Fibroblast of skin of right biceps (primary cell): ENCODE results near the gene TMX3.

ENCODE experiments used
- DNase-seq: peaks from one replicate; pipeline ENCODE4 v3.0.0-alpha.2; 2013

Gene TMX3

DNA sequence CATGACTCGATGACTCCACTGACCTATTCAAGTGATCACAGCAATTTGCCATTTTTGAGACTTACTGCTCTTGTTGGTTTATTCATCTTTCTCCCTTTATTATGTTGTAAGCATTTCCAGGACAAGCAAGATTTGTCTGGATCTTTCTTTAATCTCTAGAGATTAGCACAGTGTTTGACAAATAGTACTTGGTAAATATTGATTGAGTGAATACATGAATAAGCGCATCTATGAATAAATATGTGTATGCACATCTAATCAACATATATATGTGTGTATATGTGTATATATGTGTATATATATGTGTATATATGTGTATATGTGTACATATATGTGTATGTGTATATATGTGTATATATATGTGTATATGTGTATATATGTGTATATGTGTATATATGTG, 7.3 kb downstream of the TMX3 start:
- no peak for DNase-seq

DNA sequence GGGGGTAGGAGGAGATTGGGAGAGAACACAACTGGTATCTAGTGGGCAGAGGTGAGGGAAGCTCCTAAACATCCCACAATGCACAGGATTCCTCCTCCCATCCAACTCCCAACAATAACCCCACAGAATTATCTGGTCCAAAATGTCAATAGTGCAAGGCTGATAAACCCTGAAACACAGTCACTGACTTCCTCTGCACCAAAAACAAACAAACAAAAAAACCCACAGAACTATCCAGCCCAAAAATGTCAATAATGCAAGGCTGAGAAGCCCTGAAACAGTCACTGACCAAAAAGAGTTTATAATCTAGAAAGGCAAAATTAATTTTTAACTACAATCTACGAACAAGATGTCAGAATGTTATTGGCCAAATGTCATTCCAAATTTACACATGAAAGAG, 9.8 kb downstream of the TMX3 start:
- DNase-seq = no peak

DNA sequence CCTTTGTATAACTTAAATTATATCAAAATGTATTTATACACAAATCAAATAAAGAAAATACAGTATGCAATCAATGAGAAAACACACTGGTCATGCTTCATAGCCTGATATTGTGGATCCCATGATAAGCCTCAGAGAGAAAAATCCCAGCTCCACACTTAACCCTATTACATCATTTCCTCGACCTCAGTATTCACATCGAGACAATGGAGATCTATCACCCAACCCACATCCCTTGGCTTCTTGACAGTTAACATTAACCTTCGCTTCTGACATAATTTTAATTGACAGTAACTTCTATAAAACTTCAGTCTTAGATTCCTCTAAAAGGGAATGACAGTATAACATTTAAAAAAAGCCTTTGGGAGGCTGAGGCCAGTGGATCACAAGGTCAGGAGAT, 11.6 kb downstream of the TMX3 start:
- no peak for DNase-seq

DNA sequence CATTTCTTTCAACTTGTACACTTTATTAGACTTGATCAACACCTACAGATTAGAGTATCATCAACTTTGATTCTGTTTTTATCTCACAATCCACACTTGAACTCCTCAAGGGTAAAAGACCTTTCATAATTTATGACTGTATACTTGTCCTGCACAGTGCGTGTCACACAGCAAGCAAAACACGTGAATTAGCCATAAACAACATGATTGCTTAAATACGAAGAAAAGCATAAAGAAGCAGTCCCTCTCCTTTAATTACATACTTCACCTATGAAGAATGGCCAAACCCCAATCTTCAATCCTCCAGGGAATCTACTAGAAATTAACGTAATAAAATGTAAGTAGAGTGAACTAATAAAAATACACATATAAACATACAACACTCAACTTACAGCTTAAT, 13.6 kb downstream of the TMX3 start:
- DNase-seq = no peak

DNA sequence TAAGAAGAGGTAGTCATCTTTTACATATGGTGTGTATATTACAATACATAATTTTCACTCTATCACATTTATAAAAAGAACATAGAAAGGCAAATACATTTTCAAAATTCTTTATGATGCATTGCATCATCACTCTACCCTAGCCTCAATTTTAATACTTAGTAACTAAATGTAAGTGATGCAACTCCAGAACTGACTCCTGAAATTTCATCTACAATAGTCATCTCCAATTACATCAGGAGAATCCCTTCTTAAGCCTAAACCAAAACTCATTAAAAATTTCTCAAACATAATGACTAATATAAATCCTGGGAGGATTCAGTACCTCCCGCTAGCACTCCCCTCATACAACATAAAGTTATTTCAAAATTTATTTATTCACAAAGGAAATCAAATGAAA, 15.9 kb downstream of the TMX3 start:
- DNase-seq = peak; percentile 62

DNA sequence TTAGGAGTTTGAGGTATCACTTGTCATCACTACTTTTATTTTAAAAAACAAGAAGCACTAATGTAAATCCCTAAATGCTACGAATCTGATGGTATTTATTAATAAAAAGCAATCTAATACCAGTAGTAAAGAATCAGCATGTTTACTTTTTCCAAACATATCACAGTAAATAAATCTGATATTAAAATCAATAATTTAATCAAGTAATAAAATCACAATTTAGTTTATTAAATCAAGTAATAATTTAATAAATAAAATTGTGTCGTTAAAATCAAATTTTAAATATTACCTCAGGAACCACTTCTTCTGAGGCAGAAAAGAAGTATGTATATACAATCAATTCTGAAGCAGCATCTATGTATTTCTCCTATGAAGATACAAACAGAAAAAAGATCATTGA, 18.0 kb downstream of the TMX3 start:
- no peak for DNase-seq

DNA sequence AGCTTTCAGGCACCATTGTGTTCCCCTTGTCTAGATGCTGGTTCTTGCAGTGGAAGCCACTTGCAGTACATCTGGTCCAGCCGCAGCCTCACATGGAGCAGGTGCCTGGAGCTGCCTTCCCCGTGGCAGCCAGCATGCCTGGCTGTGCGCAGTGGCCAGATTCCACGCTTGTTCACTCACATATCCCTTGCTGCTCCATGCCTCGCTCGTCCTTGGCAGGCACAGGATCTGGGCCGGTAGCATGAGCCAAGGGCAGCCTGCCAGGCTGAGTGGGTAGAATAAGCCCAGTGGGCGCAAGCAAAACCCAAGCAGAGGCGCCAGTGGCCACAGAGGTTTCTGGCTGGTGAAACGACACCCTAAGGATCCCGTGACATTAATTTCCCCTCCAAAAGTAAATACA, 20.6 kb downstream of the TMX3 start:
- no peak for DNase-seq

DNA sequence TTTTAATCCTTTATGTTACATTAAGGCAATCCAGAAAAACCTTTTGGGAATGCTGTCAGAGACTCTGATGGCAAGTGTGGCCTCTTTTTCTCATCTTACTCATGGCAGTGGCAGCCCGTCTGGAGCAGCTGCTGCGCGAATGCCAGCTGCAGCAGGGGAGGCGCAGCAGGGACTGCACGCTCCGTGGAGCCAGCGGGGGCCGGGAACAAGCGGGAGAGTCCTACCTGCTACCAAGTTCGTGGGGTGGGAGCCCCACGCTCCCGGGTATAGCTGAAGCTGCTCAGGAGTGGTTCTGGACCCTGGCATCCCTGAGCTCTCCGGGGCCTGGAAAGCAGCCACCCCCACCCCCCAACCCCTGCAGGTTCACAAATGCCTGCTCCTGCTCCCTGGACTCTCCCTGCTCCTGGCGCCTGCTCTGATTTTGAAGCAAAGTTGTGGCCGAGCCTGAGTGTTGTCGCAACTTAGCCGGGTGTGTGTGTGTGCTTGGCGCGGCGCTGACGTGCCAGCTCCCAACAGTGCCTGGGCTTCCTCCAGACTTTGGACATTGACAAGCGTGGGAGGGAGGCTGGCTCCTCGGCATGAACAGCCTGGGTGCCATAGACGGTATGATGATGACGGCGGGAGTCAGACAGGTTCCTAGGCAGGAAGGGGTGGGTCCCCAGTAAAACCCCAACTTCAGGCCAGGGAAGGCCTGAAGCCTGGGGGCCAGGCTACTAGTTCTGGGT, 21.7 kb downstream of the TMX3 start:
- no peak for DNase-seq

DNA sequence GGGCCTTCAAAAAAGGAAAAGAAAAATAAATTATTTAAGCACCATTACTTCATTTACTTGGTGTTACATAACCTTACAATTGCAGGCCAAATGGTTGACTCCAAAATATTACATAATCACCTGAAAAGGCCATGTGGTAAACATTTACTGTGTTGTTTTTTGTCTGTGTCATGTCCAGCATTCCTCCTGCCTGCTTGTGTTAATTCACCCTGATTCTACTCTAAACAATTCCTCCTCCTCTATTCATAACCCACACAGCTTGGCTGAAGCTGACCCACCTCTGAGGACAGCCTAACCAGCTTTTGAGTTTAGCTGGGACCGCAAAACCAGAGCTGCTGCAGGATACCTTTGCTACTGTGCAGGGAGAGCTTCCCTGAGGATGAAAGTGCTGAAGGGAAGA, 35.4 kb downstream of the TMX3 start:
- no peak for DNase-seq

DNA sequence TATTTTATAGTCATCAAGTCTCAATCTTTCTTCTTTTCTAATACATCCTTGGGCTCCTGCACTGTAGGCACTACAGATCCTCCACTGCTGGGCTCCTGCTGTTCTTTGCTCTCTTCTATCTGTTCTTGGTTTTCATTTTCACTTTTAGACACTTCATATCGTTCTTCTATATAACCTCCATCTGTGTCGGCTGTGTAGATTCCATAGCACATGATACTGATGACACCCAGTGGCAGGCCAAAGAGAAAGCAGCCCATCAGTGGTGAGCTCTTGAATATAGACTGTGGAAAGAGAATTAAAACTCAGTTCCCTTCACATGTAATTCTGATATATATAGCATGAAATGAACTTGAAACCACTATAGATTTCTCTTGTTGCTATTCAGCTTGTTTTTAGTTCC, 38.0 kb downstream of the TMX3 start:
- peak; percentile 33 for DNase-seq

DNA sequence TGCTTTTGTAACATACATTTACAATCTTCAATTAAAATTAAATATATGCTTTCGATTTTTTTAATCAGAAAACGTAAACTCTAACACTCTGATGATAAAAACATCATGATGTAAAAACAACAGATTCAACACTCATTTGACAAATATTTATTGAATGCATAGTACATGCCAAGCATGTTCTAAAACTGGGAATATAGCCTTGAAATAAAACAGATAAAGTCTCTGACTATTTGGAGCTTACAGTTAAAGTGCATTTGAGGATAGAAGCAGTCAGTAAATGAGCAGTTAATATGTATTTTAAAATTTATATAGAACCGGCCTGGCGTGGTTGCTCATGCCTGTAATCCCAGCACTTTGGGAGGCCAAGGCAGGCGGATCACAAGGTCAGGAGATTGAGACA, 47.8 kb downstream of the TMX3 start:
- DNase-seq = peak; percentile 25

DNA sequence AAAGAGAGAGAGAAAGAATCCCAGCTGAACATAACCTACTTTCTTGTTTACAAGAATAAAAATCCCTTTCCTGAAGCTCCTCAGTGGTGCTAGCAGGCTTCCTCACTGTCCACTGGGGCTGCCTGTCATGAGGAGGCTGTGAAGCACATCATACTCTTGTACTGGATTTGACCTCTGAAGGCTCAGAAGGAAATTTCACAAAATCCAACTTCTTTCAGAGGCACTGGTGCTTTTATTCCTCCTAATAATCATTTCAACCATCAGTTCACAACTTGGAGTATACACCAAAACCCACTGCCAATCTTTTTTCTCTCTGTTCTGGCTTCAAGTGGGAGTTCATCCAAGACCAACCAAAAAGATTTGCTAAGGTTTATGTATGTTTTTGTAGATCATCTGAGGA, 48.5 kb downstream of the TMX3 start:
- no peak for DNase-seq

DNA sequence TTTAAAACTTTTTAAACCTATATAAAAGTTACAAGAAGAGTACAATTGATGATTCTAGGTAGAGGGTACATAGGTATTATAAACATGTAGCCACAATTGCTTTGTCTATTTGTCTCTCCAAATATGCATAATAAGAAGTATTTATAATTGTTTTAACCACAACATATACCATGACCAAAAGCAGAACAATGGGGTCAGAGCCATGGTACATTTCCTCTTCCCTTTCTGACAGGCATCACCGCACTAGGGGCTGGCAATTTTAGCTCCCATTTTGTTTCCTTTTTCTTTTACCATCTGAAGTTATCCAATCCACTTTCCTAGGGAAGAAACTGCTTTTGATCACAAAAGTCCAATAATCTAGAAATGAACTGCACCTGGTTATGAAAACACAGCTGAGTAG, 49.3 kb downstream of the TMX3 start:
- no peak for DNase-seq

DNA sequence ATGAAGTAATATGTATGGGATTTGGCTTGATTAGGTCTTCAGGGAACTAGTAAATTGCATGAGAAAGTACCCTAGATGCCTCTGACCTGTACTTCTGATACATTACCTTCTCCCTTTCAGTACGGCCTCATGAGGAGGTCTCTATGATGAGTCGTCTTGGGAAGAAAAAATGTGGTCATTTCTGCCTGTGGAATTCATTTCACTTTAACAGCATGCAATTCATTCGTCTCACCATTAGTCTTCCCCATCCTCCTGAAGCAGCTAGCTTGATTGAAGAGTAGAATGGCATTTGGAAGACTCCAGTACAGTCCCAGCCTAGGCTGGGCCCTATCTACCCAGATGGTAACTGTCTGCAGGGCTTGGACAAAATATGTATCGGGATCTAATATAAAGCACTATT, 52.2 kb downstream of the TMX3 start:
- DNase-seq = peak; percentile 67

DNA sequence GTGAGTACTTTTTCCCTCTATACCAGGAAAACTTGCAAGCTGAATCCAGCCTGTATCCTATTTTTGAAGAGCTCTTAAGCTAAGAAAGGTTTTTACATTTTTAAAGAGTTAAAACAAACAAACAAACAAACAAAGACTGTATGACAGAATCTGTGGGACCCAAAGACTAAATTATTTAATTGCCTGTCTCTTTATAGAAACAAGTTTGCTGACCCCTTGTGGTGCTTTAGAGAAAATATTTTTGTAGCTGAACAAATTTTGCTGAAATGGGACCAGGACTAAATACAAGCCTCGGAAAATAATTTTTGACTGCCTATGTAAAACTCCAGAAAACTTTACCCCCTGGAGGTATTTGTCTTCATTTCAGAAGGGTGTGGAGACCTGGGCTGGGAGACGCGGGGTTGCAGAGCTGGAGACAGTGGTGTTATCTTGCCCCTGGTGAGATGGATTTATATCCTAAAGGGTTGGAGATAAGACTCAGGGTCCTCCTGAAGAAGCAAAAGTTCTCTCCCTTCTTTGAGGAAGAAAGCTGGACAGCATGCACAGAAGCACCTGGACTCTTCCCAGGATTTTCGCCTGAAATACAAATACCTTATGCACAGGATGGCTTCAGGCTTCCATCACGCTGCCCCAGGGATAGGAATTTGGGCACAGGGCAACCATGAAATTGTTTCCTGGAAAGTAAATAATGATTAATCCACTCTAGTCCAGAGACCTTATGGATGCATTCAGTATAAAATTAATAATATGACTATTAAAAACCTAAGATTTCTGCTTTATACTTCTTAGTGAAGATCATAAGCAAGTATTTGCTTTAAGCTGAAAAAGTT, 54.3 kb downstream of the TMX3 start:
- peak; percentile 52 for DNase-seq

DNA sequence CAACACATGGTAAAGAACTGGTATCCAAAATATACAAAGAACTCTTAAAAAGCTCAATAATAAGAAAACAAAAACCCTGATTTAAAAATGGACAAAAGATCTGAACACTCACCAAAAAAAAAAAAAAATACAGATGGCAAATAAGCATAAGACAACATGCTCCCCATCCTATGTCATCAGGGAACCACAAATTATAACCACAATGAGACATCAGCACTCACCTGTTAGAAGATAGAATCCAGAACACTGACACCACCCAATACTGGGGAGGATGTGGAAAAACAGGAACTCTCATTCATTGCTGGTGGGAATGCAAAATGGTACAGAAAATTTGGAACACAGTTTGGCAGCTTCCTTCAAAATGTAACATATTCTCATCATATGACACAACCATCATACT, 66.7 kb downstream of the TMX3 start:
- no peak for DNase-seq

DNA sequence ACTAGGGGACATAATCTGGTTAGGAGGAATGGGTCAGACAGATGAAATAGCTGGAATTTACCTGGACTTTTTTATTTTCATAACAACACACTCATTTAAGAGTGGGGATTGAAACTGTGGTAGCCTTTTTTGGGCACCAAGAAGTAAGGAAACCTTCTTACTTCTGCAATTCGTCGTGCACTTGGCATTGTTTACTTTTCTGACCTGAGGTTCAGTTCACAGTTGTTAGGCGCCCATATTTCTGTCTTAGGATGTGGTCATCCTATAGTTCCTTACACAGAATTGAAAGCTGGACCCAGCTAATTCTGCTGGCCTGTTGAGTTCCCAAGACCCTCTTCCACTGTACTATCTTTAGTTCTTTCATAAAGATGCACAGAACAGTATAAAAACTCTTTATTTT, 72.9 kb downstream of the TMX3 start:
- DNase-seq = no peak

DNA sequence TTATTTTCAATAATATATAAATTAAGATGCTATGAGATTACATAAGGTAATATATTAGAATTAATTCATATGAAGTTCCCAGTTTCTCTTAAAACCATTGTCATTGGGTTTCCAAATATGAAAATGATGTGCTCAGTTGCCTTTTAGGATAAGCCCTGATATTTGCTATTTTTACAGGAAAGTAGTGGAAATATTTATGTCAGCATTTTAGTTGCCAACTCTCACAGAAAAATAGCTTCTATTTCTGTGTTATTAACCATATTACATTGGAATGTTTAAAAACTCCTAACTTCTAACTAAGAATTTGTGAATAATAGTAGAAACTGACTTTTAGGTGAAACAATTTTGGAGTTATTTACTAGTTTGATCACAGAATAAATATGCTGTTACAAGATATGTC, 74.0 kb downstream of the TMX3 start:
- DNase-seq = no peak

DNA sequence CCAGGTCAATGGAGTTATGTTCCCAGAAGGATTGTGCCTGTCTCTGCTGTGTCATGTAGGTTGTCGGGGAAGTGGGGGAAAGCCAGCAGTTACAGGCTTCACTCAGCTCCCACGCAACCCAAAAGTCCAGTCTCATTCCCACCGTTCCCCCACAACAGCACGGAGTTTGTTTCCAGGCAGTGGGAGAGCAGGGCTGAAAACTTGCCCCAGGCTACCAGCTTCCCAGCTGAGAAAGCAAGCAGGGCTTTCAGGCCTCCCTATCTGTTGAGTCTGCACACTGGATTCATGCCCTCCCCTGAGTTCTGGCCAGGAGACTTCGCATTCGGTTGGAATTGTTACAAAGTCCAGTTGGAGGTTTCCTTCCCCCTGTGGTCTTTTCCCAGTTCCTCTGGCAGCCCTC, 76.3 kb downstream of the TMX3 start:
- no peak for DNase-seq

DNA sequence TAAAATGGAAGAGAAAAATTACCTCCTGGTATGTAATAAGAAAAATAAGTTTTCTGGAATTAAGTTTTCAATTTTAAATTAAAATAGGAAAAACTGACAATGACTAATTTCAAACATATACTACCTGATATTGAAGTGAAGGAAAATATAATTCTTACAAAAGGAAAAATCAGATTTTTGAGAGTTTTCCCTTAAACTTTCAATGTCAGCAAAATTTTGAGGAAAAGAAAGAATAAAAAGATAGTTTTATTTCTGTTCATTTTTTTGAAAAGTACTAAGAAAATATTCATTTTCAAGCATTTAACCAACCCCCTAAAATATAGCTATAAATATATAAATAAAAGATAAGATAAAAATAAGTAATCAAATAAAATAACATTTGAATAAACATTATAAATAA, 87.1 kb downstream of the TMX3 start:
- no peak for DNase-seq
